Body of pancreas (tissue), 4 donors: ENCODE measurements around the gene IL22RA2. TPM values are rescaled to one million over a fixed set of nuclear protein-coding genes. Genes with fewer than 3 reads are reported as not detected.

ENCODE experiments used
- ATAC-seq: fragments of 150-250 bp; one replicate; pipeline ENCODE4 v1.9.1; 2016
- DNase-seq, 4 donors: peaks; one replicate each; pipeline ENCODE4 v3.0.0-alpha.2; 2019
- H3K27ac ChIP-seq, 4 donors: fragments of 200-600 bp; sonication (generic); 1 replicate in 3 of 4; 2 replicates in 1 of 4; pipeline versions ENCODE4 v1.5.1 to v1.6.1; 2016 to 2019; ENCODE audit warnings: mild to moderate bottlenecking in 1 of 4, mixed read lengths in 1 of 4, moderate library complexity in 1 of 4
- H3K27me3 ChIP-seq, 2 donors: fragments of 200-600 bp; sonication (generic); one replicate each; pipeline ENCODE4 v1.6.0; 2016; ENCODE audit warnings: mild to moderate bottlenecking in 1 of 2
- H3K36me3 ChIP-seq, 2 donors: fragments of 200-600 bp; sonication (generic); replicated peaks in 1 of 2; 2 replicates each; pipeline ENCODE4 v1.5.1; 2016; ENCODE audit warnings: low read depth in 2 of 2; ENCODE audit not compliant: insufficient read depth in 1 of 2
- H3K4me1 ChIP-seq: fragments of 200-600 bp; sonication (generic); one replicate; pipeline ENCODE4 v1.6.0; 2016
- H3K4me3 ChIP-seq, 2 donors: fragments of 200-600 bp; sonication (generic); 1 replicate in 1 of 2; 2 replicates in 1 of 2; pipeline ENCODE4 v1.5.1; 2016 to 2019
- H3K9me3 ChIP-seq, 3 donors: fragments of 200-600 bp; sonication (generic); 1 replicate in 2 of 3; 2 replicates in 1 of 3; pipeline ENCODE4 v1.5.1; 2016
- CTCF ChIP-seq, 7 experiments: fragments of 450-650 bp in 4 of 7; fragments of 200-600 bp in 3 of 7; sonication (generic) in 3 of 7; IDR thresholded peaks; one replicate each; pipeline ENCODE4 v1.5.1; 2016 to 2019; ENCODE audit warnings: antibody characterized with exemption in 7 of 7
- POLR2A ChIP-seq, 3 donors: fragments of 450-650 bp; IDR thresholded peaks; one replicate each; pipeline ENCODE4 v1.6.1; 2016; ENCODE audit warnings: antibody characterized with exemption in 3 of 3, mild to moderate bottlenecking in 2 of 3
- WGBS, 2 donors: methylation state at CpG; one replicate each; pipeline ENCODE4 v1.1.5; 2017; 5-methylcytosine and 5-hydroxymethylcytosine counted together
- intact Hi-C: fragments of 100-400 bp; cut with DNase I; formaldehyde crosslinking; loops from one replicate; pipeline ENCODE4 v1.15.1; 2023
- total RNA-seq, 2 donors: library from RNA; depleted of rRNA; stranded (reverse); fragments of >200 nt; gene quantifications; one replicate each; pipeline ENCODE4 v1.1.0, GENCODE V29; 2016

Gene IL22RA2
- total RNA-seq, 2 donors from 2014 or later = not detected

- Histone ChIP-seq H3K36me3 (no peaks in the 10 kb centered on the region), H3K9me3 (no peaks in the 10 kb centered on the region), H3K4me3 (no peak overlapping the region), H3K4me1 (peaks cover 76% of the 10 kb centered on the region), H3K27ac (no peak overlapping the region), H3K27me3 (no peaks in the 10 kb centered on the region)
- ATAC-seq (no peak), DNase-seq (no peak)
- 83 to 92% methylated on average over 3 of the region's 3 CpGs for WGBS, 2 donors
- intact Hi-C loops = no loop called here
- TF ChIP-seq POLR2A (IDR thresholded peaks at IDR 0.05) = no peak
- no peak for TF ChIP-seq CTCF (IDR thresholded peaks at IDR 0.05)
These were observed 41.5 kb upstream of the IL22RA2 start for GRCh38 chr6:137214931-137215330.

- ATAC-seq = no peak
- no peak overlapping the region for H3K27ac ChIP-seq
- H3K4me1 ChIP-seq = peaks cover 73% of the 10 kb centered on the region
- DNase-seq = no peak
- H3K4me3 ChIP-seq = no peak overlapping the region
- intact Hi-C loops = no loop called here
- WGBS, 2 donors = 63 to 72% methylated on average over 2 of the region's 2 CpGs
- TF ChIP-seq CTCF (IDR thresholded peaks at IDR 0.05) (no peak), POLR2A (IDR thresholded peaks at IDR 0.05) (no peak)
- no peaks in the 10 kb centered on the region for H3K27me3 ChIP-seq
- H3K36me3 ChIP-seq = no peaks in the 10 kb centered on the region
- no peaks in the 10 kb centered on the region for H3K9me3 ChIP-seq
These were observed 40.4 kb upstream of the IL22RA2 start for GRCh38 chr6:137213813-137214212.

GRCh38 chr6:137213331-137213740 is 39.9 kb upstream of the IL22RA2 start:
- Histone ChIP-seq H3K27me3 (no peaks in the 10 kb centered on the region), H3K9me3 (no peaks in the 10 kb centered on the region), H3K36me3 (no peaks in the 10 kb centered on the region), H3K4me1 (peaks cover 73% of the 10 kb centered on the region), H3K27ac (no peak overlapping the region), H3K4me3 (no peak overlapping the region)
- intact Hi-C loops = no loop called here
- WGBS, 2 donors = 17 to 24% methylated on average over 4 of the region's 4 CpGs
- no peak for TF ChIP-seq POLR2A (IDR thresholded peaks at IDR 0.05)
- no peak for TF ChIP-seq CTCF (IDR thresholded peaks at IDR 0.05)
- ATAC-seq (no peak), DNase-seq (no peak)

- Histone ChIP-seq H3K27me3 (no peaks in the 10 kb centered on the region), H3K4me1 (peaks cover 61% of the 10 kb centered on the region), H3K4me3 (no peak overlapping the region), H3K27ac (no peak overlapping the region), H3K36me3 (no peaks in the 10 kb centered on the region), H3K9me3 (no peaks in the 10 kb centered on the region)
- ATAC-seq (no peak), DNase-seq (no peak)
- TF ChIP-seq POLR2A (IDR thresholded peaks at IDR 0.05) (no peak), CTCF (IDR thresholded peaks at IDR 0.05) (no peak)
- intact Hi-C loops = no loop called here
- 98 to 99% methylated on average over 3 of the region's 3 CpGs for WGBS, 2 donors
These were observed 38.5 kb upstream of the IL22RA2 start for GRCh38 chr6:137211910-137212309.

GRCh38 chr6:137210903-137211302 is 37.5 kb upstream of the IL22RA2 start:
- no peak for TF ChIP-seq CTCF (IDR thresholded peaks at IDR 0.05)
- no peak for TF ChIP-seq POLR2A (IDR thresholded peaks at IDR 0.05)
- Histone ChIP-seq H3K36me3 (no peaks in the 10 kb centered on the region), H3K9me3 (no peaks in the 10 kb centered on the region), H3K4me1 (peaks cover 57% of the 10 kb centered on the region), H3K27ac (peak overlapping the region in 1 of 4 donors; percentile 28), H3K27me3 (no peaks in the 10 kb centered on the region), H3K4me3 (no peak overlapping the region)
- intact Hi-C loops = no loop called here
- no peak for DNase-seq
- ATAC-seq = peak; percentile 52
